Keratinocyte (primary cell): ENCODE results near the gene ANKFN1. TPM values are rescaled to one million over a fixed set of nuclear protein-coding genes. Genes with fewer than 3 reads are reported as not detected.

Experiments
- DNase-seq: peaks from one replicate; pipeline ENCODE4 v3.0.0-alpha.2; 2011; ENCODE audit warnings: low read depth, missing footprints, low spot score
- FAIRE-seq: peaks from 2 replicates; lab custom pipeline; 2011; peaks lifted over from hg19 to GRCh38; lab: Jason Lieb, UNC
- H2AFZ ChIP-seq: 2 replicates; pipeline ENCODE4 v1.6.0; 2012; ENCODE audit warnings: low read length, control low read depth, inconsistent platforms; ENCODE audit not compliant: control insufficient read depth
- H3K27ac ChIP-seq: 2 replicates; pipeline ENCODE4 v1.5.1; 2011; ENCODE audit warnings: low read length; ENCODE audit not compliant: control insufficient read depth, insufficient read depth
- H3K27me3 ChIP-seq: 3 replicates; pipeline ENCODE4 v1.6.0; 2011; ENCODE audit warnings: low read length; ENCODE audit not compliant: control insufficient read depth, insufficient read depth; ENCODE audit errors: extremely low read depth
- H3K36me3 ChIP-seq, 2 experiments: 2 replicates in 1 of 2; 3 replicates in 1 of 2; pipeline ENCODE4 v1.5.1; 2011; ENCODE audit warnings: low read length in 2 of 2, mild to moderate bottlenecking in 1 of 2; ENCODE audit not compliant: control insufficient read depth in 2 of 2, insufficient read depth in 2 of 2; ENCODE audit errors: extremely low read depth in 1 of 2
- H3K4me1 ChIP-seq: 3 replicates; pipeline ENCODE4 v1.5.1; 2011; ENCODE audit warnings: low read length; ENCODE audit not compliant: control insufficient read depth, insufficient read depth; ENCODE audit errors: extremely low read depth
- H3K4me2 ChIP-seq: 3 replicates; pipeline ENCODE4 v1.6.0; 2011; ENCODE audit warnings: low read depth, low read length; ENCODE audit not compliant: control insufficient read depth, insufficient read depth; ENCODE audit errors: extremely low read depth
- H3K4me3 ChIP-seq, 3 experiments: fragments of 200-600 bp in 1 of 3; sonication (generic) in 1 of 3; 2 replicates in 2 of 3; 3 replicates in 1 of 3; pipeline ENCODE4 v1.5.1; 2011 to 2016; ENCODE audit warnings: low read length in 3 of 3, mild to moderate bottlenecking in 3 of 3, control low read depth in 2 of 3, inconsistent platforms in 1 of 3, low read depth in 1 of 3, mixed read lengths in 1 of 3, mixed run types in 1 of 3, moderate library complexity in 1 of 3; ENCODE audit not compliant: control insufficient read depth in 2 of 3, insufficient read depth in 2 of 3; ENCODE audit errors: extremely low read depth in 1 of 3
- H3K79me2 ChIP-seq: 2 replicates; pipeline ENCODE4 v1.6.0; 2012; ENCODE audit warnings: low read length; ENCODE audit not compliant: control insufficient read depth, insufficient read depth
- H3K9ac ChIP-seq: 3 replicates; pipeline ENCODE4 v1.6.0; 2011; ENCODE audit warnings: low read length; ENCODE audit not compliant: control insufficient read depth, insufficient read depth; ENCODE audit errors: extremely low read depth
- H3K9me1 ChIP-seq: 3 replicates; pipeline ENCODE4 v1.6.0; 2011; ENCODE audit warnings: low read length; ENCODE audit not compliant: control insufficient read depth, insufficient read depth; ENCODE audit errors: extremely low read depth
- H3K9me3 ChIP-seq: 2 replicates; pipeline ENCODE4 v1.5.1; 2012; ENCODE audit warnings: low read depth, low read length; ENCODE audit not compliant: control insufficient read depth
- H4K20me1 ChIP-seq: 3 replicates; pipeline ENCODE4 v1.6.0; 2011; ENCODE audit warnings: low read length; ENCODE audit not compliant: control insufficient read depth, insufficient read depth; ENCODE audit errors: extremely low read depth
- EZH2 ChIP-seq: IDR thresholded peaks from one replicate; pipeline ENCODE4 v1.6.1; 2012; ENCODE audit warnings: inconsistent platforms, mild to moderate bottlenecking, low read length, moderate library complexity
- dilution Hi-C: fragments of 300-500 bp; cut with MboI; formaldehyde crosslinking; loops from one replicate; pipeline ENCODE4 v1.7.0; 2020; ENCODE audit warnings: low sequenced_read_pairs; ENCODE audit not compliant: extremely low pct_ligation_motif_present
- polyA plus RNA-seq, 5 experiments: library from polyadenylated mRNA; depleted of rRNA in 3 of 5; stranded (reverse) in 3 of 5; stranded (forward) in 1 of 5; unstranded in 1 of 5; fragments of >200 nt; gene quantifications; 1 replicate in 1 of 5; 2 replicates in 3 of 5; 3 replicates in 1 of 5; pipeline versions ENCODE4 v1.2.1 to v1.2.3, GENCODE V29; 2011 to 2012; ENCODE audit warnings: missing spikeins in 2 of 5, low read depth in 1 of 5, low replicate concordance in 1 of 5
- TF ChIP-seq, protein P1 (sequence below), 3 experiments: IDR thresholded peaks in 1 of 3; conservative IDR thresholded peaks in 1 of 3; optimal IDR thresholded peaks in 1 of 3; 2 replicates in 2 of 3; 3 replicates in 1 of 3; pipeline versions ENCODE3 to v1.5.1; 2011; ENCODE audit warnings: low read length in 3 of 3, mild to moderate bottlenecking in 3 of 3, moderate library complexity in 2 of 3, control low read depth in 1 of 3, inconsistent platforms in 1 of 3; ENCODE audit not compliant: insufficient read depth in 2 of 3; ENCODE audit errors: extremely low read depth in 1 of 3

Gene ANKFN1
- polyA plus RNA-seq, 1 donor (not counting 4 experiments of a cell fraction or from before 2014, with no cell fraction given) = 0.12 TPM

DNA sequence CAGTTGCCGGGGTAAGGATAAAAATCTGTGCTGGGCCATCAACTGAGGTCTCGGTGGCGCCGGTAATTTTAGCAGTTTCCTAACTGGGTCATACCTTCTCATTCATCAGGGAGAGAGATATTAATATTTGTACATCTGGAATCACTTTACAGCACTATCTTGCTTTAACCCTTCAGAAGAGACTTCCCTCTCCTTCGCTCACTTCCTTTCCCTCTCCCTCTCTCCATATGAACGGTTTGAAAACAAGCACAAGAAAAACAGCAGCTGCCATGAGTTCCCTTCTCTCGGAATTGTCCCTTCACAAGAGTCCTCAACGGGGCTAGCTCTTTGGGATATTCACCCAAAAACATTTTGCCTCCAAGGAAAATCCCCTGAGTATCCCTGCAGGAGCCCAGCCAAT, 295.9 kb downstream of the ANKFN1 start:
- no peak overlapping the region for H3K9ac ChIP-seq
- H3K9me3 ChIP-seq = no peaks in the 10 kb centered on the region
- H3K27me3 ChIP-seq = no peaks in the 10 kb centered on the region
- no peak for FAIRE-seq
- no peak for DNase-seq
- no peaks in the 10 kb centered on the region for H4K20me1 ChIP-seq
- no peaks in the 10 kb centered on the region for H3K9me1 ChIP-seq
- no peak overlapping the region for H3K4me2 ChIP-seq
- no peaks in the 10 kb centered on the region for H3K4me1 ChIP-seq
- no peak for TF ChIP-seq EZH2
- TF ChIP-seq, protein P1, sequence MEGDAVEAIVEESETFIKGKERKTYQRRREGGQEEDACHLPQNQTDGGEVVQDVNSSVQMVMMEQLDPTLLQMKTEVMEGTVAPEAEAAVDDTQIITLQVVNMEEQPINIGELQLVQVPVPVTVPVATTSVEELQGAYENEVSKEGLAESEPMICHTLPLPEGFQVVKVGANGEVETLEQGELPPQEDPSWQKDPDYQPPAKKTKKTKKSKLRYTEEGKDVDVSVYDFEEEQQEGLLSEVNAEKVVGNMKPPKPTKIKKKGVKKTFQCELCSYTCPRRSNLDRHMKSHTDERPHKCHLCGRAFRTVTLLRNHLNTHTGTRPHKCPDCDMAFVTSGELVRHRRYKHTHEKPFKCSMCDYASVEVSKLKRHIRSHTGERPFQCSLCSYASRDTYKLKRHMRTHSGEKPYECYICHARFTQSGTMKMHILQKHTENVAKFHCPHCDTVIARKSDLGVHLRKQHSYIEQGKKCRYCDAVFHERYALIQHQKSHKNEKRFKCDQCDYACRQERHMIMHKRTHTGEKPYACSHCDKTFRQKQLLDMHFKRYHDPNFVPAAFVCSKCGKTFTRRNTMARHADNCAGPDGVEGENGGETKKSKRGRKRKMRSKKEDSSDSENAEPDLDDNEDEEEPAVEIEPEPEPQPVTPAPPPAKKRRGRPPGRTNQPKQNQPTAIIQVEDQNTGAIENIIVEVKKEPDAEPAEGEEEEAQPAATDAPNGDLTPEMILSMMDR (optimal IDR thresholded peaks at IDR 0.05 in 1 of 3, IDR thresholded peaks at IDR 0.05 in 1 of 3, conservative IDR thresholded peaks at IDR 0.05 in 1 of 3; ENCODE audit: extremely low read depth in 1 of 3, insufficient read depth in 2 of 3, low read length in 3 of 3) = no peak
- H3K36me3 ChIP-seq = no peaks in the 10 kb centered on the region
- H3K79me2 ChIP-seq = no peaks in the 10 kb centered on the region
- no peak overlapping the region for H3K4me3 ChIP-seq
- no peak overlapping the region for H2AFZ ChIP-seq
- no peak overlapping the region for H3K27ac ChIP-seq
- dilution Hi-C loops = no loop called here

DNA sequence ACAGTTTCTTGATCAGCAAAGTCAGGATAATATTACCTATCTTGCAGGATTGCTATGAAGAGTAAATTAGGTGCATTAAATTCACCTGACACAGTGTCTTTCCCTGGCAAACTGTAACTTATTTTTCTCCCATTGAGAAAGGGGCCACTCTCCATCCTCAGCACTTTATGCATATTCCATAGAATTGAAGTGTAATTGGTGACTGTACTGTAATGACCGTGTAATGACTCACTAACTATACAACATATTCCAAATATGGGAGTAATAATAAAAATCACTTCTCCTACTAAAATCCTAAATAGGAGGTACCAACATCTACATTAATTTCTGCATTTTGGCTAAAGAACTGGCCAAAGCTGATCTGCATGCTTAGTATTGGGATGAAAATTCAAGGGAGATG, 298.4 kb downstream of the ANKFN1 start:
- Histone ChIP-seq H3K27ac (no peak overlapping the region), H3K9me3 (no peaks in the 10 kb centered on the region), H2AFZ (no peak overlapping the region), H4K20me1 (no peaks in the 10 kb centered on the region), H3K4me2 (no peak overlapping the region), H3K27me3 (no peaks in the 10 kb centered on the region), H3K4me1 (no peaks in the 10 kb centered on the region), H3K9ac (no peak overlapping the region), H3K36me3 (no peaks in the 10 kb centered on the region), H3K79me2 (no peaks in the 10 kb centered on the region), H3K4me3 (no peak overlapping the region), H3K9me1 (no peaks in the 10 kb centered on the region)
- dilution Hi-C loops = no loop called here
- TF ChIP-seq EZH2 = no peak
- TF ChIP-seq, protein P1 (optimal IDR thresholded peaks at IDR 0.05 in 1 of 3, IDR thresholded peaks at IDR 0.05 in 1 of 3, conservative IDR thresholded peaks at IDR 0.05 in 1 of 3; ENCODE audit: extremely low read depth in 1 of 3, insufficient read depth in 2 of 3, low read length in 3 of 3) = no peak
- DNase-seq (no peak), FAIRE-seq (no peak)
